SIG-M5 (cell line): Measurements from ENCODE around the gene AHNAK.

ENCODE experiments used
- DNase-seq: peaks from one replicate; lab custom pipeline; 2025; lab: John Stamatoyannopoulos, UW

The AHNAK gene

GRCh38 chr11:62548545-62549335 lies 2.1 kb upstream of the AHNAK start:
- DNase-seq, result no peak

GRCh38 chr11:62547691-62548281 lies 1.2 kb upstream of the AHNAK start:
- no peak for DNase-seq

GRCh38 chr11:62546929-62547625 lies 471 bp upstream of the AHNAK start:
- DNase-seq, result no peak

- DNase-seq, result no peak
These were observed 966 bp downstream of the AHNAK start for GRCh38 chr11:62545437-62546243.

- no peak for DNase-seq
These were observed 1.8 kb downstream of the AHNAK start for GRCh38 chr11:62544581-62545436.

- no peak for DNase-seq
These were observed 2.7 kb downstream of the AHNAK start for GRCh38 chr11:62543680-62544444.

- no peak for DNase-seq
These were observed 3.6 kb downstream of the AHNAK start for GRCh38 chr11:62542750-62543567.

- DNase-seq, result no peak
These were observed 4.4 kb downstream of the AHNAK start for GRCh38 chr11:62542111-62542745.

- DNase-seq, result peak; percentile 62
These were observed 5.6 kb downstream of the AHNAK start for GRCh38 chr11:62540804-62541701.

GRCh38 chr11:62539238-62539925 lies 7.2 kb downstream of the AHNAK start:
- no peak for DNase-seq

- no peak for DNase-seq
These were observed 8.0 kb downstream of the AHNAK start for GRCh38 chr11:62538470-62539237.

- no peak for DNase-seq
These were observed 10.2 kb downstream of the AHNAK start for GRCh38 chr11:62536301-62536957.

- DNase-seq, result no peak
These were observed 10.8 kb downstream of the AHNAK start for GRCh38 chr11:62535802-62536201.

GRCh38 chr11:62534779-62535545 lies 11.6 kb downstream of the AHNAK start:
- no peak for DNase-seq

GRCh38 chr11:62532096-62532495 lies 14.5 kb downstream of the AHNAK start:
- DNase-seq, result no peak
